Activated CD4-positive, alpha-beta T cell treated with anti-CD3 and anti-CD28 coated beads for 1 hour (primary cell): ENCODE measurements around the gene DAAM1.

Source experiments
- DNase-seq: peaks from one replicate; pipeline ENCODE4 v3.0.0-alpha.2; 2020

DAAM1 gene

DNA sequence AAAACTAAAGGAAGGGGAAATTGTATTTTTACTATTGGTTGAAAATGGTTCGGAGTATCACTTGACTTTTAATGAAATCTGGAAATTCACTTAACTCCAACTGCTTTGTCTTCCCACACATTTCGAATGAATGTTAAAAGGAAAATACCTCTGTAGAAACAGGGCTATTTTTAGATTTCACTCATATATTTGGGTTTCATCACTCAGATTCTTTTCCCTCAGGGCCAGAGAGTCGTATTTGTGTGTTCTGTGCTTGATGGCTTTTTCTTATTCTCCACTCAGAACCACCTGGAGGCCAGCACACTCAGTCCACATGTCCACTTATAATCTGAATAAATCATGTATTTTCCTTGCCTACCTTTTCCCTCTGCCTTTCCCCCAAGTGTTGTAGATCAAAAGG, 40.0 kb downstream of the DAAM1 start:
- DNase-seq, result no peak

DNA sequence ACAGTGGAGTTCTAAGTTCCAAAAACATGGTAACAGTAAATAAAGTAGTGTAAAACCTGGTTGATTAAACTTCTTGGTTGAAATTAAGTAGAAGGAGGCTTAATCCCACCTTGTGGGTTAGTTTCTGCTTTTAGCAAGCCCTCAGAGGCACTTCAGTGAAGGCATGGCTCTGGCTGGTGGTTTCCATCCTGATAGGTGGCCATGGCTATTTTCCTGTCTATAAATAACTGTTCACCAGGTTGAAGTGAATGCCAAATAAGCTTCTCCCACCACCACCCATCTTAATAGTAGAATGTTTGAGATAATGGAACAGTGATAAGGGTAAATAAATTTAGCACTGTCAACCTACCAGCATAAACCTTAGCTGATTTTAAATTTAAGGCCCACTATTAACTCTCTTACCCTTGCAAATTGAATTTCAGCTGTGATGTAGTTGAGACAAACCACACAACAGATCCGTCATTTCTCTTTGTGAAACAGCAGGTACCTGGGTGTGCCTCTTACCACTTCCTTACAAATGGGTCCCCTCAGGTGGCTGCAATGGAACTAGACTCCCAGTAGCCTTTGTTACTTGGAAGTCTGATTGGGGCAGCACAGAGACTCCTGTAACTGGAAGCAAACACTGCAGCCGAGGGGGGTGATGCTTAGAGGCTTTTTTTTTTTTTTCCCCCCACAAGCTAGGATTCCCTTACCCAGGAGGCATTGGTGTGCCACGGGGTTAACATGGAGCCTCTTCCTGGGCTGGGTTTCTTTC, 41.4 kb downstream of the DAAM1 start:
- DNase-seq, result no peak

DNA sequence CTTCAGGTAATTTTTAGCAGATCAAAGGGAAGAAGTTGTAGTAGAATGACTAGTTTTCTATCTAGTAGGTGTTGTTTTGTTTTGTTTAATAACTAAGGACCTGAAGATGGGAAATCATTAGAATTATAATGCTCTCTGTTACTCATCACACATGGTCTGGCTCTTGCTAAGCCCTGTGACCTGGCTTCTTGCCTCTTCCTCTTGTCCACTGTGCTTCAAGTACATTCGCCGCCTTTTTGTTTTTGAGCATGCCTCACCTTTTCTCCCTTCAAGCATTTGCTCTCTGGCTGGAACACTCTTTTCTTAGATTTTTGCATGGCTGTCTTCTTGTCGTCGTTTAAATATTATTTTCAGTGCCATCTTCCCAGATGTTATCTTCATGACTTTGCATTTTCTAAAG, 47.7 kb downstream of the DAAM1 start:
- no peak for DNase-seq

DNA sequence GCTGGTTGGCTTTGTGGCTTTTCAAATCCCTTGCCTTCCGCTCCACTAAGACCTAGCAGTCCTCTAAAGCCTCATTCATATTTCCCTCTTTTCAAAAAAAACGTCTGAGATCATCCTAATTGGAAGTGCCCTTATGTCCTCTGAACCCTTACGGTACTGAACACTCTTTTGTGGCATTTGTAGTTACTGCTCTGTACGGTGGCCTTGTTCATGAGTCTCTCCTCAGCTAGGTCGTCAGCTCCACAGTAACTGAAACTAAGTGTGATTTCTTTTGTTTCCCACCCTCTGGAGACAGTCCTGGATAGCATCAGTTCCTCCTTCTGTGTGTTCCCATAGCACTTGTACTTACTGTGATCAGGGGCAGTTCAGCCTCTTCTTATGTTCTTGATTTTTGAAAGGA, 49.7 kb downstream of the DAAM1 start:
- DNase-seq, result no peak

DNA sequence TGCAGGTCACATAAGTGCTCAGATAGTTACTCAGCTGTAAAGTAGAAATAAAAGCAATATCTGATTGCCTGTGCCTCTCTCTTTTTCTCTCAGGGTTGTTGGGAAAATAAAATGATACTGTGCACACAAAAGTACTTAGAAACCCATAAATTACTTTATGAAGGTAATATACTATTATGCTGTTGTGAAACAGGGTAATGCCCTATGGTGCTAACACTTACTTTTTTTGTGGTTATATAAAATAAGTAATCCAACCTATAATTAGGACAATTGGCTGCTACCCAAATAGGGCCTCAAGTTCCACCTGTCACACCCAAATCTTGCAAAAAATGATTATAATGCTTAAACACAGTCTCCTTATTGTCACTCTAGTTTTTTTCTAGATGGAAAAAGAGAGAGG, 50.6 kb downstream of the DAAM1 start:
- DNase-seq, result no peak

DNA sequence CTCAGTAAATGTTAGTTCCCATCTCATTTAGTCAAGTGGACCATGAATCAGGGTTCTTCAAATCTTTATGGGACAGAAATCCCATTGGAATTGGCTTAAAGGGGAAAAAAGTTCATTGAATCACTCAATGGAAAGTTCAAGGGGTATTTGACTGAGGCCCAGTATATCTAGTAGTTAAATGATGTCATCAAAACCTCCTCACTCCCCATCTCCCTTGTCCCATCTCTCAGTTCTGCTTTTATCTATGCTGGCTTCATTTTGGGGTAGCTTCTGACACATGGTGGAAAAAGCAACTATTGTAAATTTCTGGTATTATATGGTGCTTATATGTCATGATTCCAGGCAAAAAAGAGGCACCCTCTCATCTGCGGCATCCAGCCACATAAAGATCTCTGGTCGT, 51.9 kb downstream of the DAAM1 start:
- DNase-seq, result no peak

DNA sequence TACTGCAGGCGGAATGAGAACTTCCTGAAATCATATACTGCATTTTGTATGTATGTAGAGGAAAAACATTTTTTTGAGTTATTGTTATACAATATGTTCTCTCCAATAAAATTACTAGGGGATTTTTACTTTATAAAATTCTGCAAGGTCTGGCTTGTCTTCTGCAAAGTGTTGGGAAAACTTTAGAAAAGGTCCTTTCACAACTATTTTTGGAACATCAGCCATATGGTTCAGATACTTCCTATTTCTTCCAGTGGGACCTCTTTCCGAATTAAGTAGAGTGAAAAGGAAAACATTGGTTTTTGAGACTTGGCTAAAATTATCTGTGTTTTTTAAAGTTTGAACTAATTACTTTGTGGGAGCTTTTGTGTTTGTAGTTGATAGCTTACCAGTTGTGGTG, 52.7 kb downstream of the DAAM1 start:
- no peak for DNase-seq

DNA sequence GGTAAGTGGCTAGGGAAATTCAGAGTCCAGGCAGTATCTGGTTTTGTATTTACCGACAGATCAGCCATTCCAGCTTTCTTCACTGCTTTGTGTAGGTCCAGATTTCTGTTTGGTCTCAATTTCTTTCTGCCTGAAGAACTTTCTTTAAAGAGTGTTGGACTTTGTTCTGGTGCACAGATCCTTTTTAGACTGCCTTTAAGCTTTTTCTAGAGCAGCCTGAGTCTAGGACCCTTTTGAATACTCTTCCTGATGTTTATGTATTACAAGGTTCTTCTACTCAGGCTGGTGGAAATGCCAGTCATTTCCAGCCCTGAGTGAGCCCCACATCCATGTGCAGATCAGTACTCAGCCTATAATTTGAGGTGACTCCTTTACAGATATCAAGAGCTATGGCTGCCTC, 54.7 kb downstream of the DAAM1 start:
- no peak for DNase-seq

DNA sequence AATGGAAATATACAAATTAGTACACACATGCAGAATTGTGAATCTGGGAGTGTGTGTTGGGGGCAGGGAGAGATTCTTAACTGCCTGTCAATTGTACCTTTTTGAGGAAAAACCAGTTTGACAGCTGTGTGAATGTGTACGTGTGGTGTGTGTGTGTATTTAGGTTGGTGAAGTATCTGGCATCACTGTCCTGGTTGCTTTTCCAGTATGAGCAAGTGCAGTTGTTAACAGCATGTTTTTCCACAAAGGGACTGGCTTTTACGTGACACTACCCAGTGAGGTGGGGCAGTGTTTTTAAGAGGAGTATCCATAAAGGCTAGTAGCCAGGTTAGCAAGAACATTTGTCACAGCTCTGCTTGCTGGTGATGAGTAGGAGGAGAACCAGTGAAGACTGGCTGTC, 56.1 kb downstream of the DAAM1 start:
- no peak for DNase-seq

DNA sequence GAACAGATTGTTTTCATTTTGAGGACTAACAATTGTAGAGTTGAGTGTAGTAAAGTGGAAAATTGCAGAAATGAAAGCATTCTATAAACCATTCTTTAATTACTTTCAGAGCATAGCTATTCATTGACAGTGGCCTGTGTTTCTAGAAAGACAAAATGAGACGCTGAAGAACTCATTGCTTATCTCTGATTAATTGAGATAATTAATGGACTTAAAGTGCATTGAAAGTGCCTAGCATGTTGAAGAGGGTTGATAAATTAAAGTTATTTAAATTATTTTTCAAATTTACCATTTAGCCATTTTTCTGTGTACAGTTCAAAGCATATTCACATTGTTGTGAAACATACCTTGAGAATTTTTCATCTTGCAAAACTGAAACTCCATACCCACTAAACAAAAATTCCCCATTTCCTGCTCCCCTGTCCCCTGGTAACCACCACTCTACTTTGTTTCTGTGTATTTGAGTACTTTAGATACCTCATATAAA, 57.4 kb downstream of the DAAM1 start:
- no peak for DNase-seq

DNA sequence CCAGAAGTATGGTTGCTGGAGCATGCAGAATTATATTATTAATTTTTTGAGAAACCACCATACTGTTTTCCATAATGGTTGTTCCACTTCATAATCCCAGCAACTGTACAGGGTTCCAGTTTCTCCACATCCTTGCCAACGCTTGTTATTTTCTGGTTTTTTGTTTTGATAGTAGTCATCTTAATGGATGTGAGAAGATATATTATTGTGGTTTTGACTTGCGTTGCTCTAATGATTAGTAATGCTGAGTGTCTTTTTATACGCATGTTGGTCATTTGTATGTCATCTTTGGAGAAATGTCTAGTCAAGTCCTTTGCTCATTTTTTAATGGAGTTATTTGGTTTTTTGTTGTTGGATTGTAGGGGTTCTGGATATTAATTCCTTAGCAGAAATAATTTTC, 58.1 kb downstream of the DAAM1 start:
- no peak for DNase-seq

DNA sequence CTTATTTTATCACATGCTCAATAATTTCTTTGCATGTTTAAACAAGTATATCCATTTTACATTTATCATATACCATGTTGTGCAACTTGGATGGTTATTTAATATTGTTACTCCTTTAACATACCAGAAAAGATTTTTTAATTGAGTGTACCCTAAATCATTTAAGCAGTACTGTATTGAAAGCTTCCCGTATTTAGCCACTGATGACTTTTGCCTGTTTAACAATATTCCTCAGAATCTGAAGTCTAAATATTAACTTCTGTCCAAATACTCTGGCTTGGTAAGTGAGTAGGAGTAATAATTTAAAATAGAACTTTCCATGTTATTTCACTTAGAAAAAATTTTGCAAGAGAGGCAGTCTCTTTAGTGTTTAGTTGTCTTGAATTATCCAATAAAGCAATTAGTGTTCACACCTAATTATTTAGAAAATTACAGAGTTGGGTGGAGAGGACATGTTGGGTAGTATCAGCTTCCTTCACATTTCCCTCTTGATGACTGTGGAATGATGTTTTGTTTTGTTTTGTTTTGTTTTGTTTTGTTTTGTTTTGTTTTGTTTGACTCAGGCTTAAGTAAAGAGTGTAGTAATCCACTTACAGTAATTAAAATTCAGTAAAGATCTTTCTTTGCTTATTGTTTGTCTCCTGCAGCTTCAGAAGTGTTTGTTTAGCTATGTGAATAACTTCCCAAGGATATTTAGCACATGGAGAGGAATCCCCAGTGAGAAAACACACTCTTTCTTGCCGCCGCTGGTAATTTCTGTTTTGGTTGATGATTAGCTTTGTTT, 59.5 kb downstream of the DAAM1 start:
- no peak for DNase-seq

DNA sequence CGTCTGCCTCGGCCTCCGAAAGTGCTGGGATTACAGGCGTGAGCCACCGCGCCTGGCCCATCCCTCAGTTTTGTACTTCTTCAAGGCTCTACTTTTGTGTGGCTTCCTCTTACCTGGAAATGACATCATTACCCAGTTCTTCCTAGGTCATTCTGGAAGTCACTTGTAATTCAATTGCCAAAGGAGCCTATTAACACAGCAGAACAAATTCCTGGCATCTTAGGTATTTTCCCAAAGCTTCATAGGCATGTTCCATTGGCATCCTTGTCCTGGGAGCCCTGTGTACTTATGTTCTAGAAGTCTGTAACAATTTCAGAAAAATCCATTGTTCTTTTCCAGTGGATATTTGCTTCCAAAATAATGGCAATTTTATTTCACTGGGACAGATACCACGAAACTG, 60.6 kb downstream of the DAAM1 start:
- no peak for DNase-seq

DNA sequence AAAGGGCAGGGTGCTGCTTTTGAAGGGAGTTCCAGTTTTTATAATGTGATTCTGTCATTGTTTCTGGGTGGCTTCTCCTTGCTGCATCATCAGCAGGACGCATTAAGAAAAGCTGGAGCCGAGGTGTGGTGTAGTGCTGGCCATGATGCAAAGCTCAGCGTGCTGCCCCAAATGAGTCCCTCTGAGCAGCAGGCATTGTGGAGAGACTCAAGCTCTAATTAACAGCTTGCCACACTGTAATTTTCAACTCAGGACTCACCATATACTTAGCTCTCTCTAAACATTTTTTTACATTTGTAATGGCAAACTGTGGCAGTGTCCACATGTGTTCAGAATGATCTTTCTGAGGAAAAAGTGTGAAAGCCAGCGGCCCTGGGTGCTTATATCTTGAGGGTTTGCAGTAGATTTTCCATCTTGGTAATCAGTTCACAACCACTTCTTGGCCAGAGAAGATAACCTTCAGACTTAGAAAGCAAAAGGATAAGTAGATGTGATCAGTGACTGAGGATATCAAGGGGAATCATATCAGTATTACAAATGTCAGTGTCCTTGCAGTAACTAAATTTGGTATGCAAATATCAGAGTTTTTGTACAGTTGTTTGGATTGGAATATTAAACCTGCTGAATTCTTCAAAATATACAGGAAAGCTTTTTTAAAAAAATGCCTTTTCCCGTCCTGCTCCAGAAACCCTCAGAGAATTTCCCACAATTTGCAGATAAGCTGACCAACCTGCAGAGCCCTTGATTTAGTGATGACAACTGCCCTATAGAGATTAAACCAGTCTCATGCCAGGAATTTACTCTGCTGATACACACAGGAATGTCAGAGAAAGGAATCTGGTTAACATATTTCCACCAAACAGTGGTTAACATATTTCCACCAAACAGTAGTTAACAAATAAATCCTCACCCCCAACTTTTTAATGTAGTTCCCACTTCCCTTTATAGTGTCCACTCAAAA, 63.6 kb downstream of the DAAM1 start:
- DNase-seq, result no peak

DNA sequence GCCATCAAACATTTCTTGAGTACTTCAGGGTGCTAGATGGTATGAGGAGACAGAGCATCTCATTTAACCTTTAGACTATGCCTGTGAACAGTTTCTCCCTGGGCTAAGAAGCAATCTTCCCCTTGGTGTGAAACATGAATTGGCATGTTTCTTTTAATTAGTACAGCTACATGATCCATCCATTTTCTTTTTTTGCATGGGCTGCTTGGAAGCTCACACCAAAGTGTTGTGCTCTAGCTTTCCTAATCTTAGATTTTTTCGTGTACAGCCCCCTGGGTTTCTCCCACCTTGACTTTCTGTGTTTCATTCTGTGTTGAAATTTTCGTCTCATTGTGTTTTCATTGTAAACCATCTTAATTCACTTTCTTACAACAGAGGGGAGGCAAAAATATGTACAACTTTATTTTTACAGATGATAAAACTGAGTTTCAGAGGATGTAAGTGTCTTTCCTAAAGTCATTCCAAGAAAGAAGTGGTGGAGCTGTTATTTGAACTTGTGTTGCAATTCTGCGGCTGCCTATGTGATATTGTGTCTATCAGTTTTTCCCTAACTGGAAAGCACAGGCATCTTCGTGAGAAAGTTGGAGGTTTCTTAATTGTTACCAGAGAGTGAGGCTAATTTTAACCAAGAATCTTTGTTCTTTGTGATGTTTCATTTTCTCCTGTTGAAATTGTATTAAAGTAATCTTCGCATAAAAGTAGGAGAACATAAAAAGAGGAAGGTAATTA, 64.5 kb downstream of the DAAM1 start:
- no peak for DNase-seq

DNA sequence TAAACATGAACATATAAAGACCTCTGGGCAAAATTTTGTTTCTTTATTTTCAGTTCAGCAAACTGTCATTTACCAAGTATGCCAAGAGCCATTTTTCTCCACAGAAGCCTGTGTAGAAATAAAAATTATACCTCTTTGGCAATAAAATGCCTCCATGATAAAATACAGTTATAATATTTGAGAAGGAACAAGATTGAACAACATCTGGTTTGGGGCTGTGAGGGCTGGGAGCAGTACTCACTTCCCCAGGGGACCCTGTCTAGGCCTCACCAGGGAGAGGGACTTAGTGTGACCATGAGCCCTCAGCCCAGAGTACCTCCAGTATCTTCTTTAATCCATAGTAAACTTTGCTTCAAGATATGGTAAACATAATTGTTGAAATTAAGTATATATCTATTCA, 65.1 kb downstream of the DAAM1 start:
- DNase-seq, result no peak

DNA sequence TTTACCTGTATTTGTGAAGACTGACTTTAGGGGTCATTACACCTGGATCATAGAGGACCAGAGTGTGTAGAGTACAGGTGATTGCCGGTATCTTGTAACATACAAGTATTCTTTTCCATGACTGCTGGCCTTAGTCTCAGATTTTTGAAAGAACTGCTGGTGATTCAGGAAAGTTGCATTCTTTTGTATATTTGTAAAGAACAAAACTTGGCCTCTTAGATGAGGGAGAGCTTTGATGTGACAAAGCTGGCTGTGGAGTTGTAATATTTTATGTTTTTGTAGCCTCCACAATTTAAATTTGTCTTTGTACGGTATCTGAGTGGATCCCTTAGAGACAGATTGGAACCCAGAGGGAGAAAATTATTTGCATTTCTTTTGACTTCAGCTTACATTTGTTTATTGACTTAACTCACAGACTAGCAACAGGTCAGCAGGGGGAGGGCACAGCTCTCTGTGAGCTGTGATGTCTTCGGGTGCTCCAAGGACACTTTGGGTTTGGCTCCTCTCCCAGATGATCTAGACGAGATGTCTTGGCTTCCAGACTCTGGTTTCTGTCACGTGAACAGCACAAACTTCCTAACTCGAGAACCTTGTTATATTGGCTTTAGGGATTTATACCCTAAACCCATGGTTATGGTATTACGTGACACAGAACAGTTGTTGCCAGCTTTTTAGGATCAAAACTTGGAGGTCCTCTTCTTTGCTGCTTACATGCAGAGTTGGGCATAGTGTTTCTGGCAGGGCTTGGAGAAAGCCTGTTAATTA, 65.9 kb downstream of the DAAM1 start:
- DNase-seq, result no peak

DNA sequence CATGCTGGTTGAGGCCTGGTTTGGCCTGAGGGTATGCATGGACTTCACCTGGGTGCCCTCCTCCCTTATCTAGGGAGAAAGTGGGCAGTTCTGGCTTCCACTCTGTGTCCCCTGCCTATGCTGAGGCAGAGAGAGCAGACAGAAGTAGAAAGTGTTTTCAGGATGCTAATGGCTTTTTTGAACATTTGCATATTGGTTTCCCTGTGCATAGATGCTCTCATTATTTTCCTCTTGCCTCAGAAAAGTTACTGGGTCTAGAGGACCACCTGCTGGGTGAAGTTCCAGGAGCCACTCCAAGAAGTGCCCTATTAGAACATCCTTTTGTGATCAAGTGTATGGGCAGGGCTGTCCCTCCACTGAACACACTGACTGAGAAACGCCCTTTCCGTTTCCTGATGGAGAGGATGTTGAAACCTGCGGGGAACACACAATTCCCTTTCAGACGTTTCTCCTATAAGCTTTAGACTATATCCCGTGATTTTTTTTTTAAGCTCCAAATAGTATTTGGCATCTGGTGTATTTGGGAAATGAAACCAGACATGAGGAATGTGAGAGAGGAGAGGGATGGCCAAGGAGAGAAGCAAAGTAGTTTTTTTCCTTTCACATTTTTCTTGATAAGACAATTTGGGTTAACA, 66.6 kb downstream of the DAAM1 start:
- no peak for DNase-seq

DNA sequence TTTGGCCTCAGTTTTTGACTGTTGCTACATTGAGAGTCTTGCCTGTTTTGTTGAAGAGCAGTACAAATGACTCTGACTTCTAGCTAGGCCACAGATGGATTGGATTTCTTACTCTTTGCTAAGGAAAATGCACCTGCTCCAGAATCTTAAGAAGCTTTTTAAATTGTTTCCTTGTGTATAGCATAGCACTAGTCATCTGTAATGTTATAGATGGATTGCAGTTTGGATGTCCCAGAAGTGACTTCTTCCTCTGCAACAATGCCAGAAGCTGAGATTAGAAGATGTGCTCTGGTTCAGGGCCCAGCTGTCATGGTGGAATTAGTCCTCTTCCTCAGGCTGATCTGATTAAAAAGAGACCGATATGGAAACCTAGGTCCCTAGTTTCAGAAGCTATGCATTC, 67.9 kb downstream of the DAAM1 start:
- DNase-seq, result no peak

DNA sequence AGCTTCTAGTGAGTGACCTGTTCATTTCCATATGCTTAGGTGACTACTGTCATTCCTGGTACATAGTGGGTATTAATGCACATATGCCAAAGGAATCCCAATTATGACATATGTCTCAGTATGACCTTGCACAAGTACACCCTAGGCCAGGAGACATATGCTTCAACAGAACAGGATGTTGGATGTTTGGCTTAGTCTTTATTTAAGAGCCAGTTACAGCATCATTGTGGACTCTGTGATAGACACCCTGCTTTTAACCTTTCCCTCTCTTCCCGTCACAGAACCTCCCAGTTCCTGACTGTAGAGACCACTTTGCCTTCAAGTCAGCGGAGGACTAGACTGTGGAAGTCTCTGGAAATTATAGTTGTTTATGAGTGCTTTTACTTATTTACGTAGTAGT, 72.9 kb downstream of the DAAM1 start:
- DNase-seq, result no peak

DNA sequence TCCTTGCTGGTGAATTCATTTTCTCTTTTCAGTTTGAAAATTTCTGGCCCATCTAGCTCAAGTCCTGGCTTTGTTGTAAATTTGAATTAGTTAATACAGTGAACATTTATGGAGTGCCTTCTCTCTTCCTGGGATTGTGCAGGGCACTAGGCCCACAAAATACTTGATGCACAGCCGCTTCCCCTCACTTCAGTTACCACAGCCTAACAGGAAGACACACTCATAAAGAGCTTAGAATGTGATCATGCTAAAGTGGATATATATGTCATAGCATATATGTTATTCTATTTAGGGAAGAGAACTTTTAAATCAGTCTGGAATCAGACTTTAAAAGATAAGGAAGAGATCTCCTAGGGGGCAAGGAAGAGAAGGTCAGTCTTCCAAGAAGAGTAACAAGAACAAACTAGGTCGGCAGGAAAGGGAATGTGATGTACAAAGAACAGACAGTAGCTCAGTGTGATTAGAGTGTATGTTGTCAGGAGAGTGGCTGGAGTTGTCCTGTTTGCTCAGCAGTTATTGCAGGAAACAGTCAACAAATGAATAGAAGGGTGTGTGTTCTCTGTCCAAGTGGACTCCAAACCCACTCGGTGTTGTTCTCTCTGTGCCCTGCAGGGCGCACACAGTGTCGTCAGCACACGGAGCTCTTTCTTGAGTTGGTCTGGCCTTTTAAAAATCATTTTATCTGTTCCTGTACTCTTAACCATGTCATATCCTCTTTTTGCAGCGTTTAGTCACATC, 74.4 kb downstream of the DAAM1 start:
- no peak for DNase-seq
